CD4-positive, CD25-positive, alpha-beta regulatory T cell (primary cell): ENCODE results near the gene EIF2S3. TPM values are rescaled to one million over a fixed set of nuclear protein-coding genes. Genes with fewer than 3 reads are reported as not detected.
"Not testable (repeated sequence)": the region's sequence is repeated elsewhere in the genome, so short reads cannot be mapped to it uniquely, and the experiment has no call there.

Source experiments
- ATAC-seq, 2 donors: fragments of 150-1000 bp; cut with Tn5 transposase; one replicate each; pipeline ENCODE4 v1.10.0; 2021; ENCODE audit warnings: low read depth in 2 of 2, moderate number of reproducible peaks in 2 of 2, moderate library complexity in 1 of 2
- DNase-seq, 3 donors: peaks; one replicate each; pipeline versions ENCODE4 v3.0.0 to v3.0.0-alpha.2; 2012 to 2022; ENCODE audit warnings: mixed read lengths in 1 of 3
- H3K27ac ChIP-seq: one replicate; pipeline ENCODE4 v1.7.0; 2013; ENCODE audit warnings: mild to moderate bottlenecking, low read length; ENCODE audit not compliant: insufficient read depth, poor library complexity, severe bottlenecking
- H3K27me3 ChIP-seq: one replicate; pipeline ENCODE4 v1.7.0; 2013; ENCODE audit warnings: low read length; ENCODE audit not compliant: control insufficient read depth, insufficient read depth
- H3K36me3 ChIP-seq: one replicate; pipeline ENCODE4 v1.7.0; 2013; ENCODE audit warnings: mild to moderate bottlenecking, low read length, moderate library complexity; ENCODE audit not compliant: control insufficient read depth, insufficient read depth
- H3K4me1 ChIP-seq: 2 replicates; pipeline ENCODE4 v1.7.0; 2013; ENCODE audit warnings: mild to moderate bottlenecking, low read length; ENCODE audit not compliant: insufficient read depth, control insufficient read depth, poor library complexity, severe bottlenecking
- H3K4me3 ChIP-seq: one replicate; pipeline ENCODE4 v1.7.0; 2013; ENCODE audit warnings: low read depth, mild to moderate bottlenecking, low read length, moderate library complexity
- H3K9me3 ChIP-seq, 2 experiments: 1 replicate in 1 of 2; 2 replicates in 1 of 2; pipeline ENCODE4 v1.7.0; 2013; ENCODE audit warnings: low read length in 2 of 2, mild to moderate bottlenecking in 1 of 2, moderate library complexity in 1 of 2; ENCODE audit not compliant: control insufficient read depth in 2 of 2
- H3K27ac Mint-ChIP-seq, 3 donors: one replicate each; pipeline ENCODE4 v1.8.0; 2020 to 2022; ENCODE audit warnings: mild to moderate bottlenecking in 3 of 3, mixed read lengths in 3 of 3, moderate library complexity in 2 of 3
- H3K27me3 Mint-ChIP-seq: one replicate; pipeline ENCODE4 v1.8.0; 2022; ENCODE audit warnings: mild to moderate bottlenecking, mixed read lengths
- H3K36me3 Mint-ChIP-seq: one replicate; pipeline ENCODE4 v1.8.0; 2020; ENCODE audit warnings: mixed read lengths
- H3K4me1 Mint-ChIP-seq, 4 donors: one replicate each; pipeline ENCODE4 v1.8.0; 2020 to 2022; ENCODE audit warnings: mixed read lengths in 4 of 4, mild to moderate bottlenecking in 1 of 4
- H3K4me3 Mint-ChIP-seq, 4 donors: one replicate each; pipeline ENCODE4 v1.8.0; 2020 to 2022; ENCODE audit warnings: mild to moderate bottlenecking in 4 of 4, mixed read lengths in 4 of 4, moderate library complexity in 3 of 4
- H3K9me3 Mint-ChIP-seq, 7 donors: one replicate each; pipeline ENCODE4 v1.8.0; 2020 to 2022; ENCODE audit warnings: mixed read lengths in 7 of 7, mild to moderate bottlenecking in 3 of 7, moderate library complexity in 2 of 7
- polyA plus RNA-seq, 4 donors: library from polyadenylated mRNA; unstranded; fragments of 300-500 nt; fragmentation: Illumina TruSeq; gene quantifications; one replicate each; pipeline ENCODE4 v1.2.3, GENCODE V29; 2021
- total RNA-seq: library from RNA; stranded (reverse); gene quantifications from one replicate; pipeline ENCODE4 v1.2.3, GENCODE V29; 2022

The EIF2S3 gene
- total and polyA plus RNA-seq, 5 donors from 2014 or later, result 55.7 to 228 (median 128) TPM

GRCh38 chrX:24027086-24027485 lies 27.7 kb upstream of the EIF2S3 start, which contains the start of gene KLHL15:
TSS of gene KLHL15 (minus strand) at chrX:24027186. CDS start at chrX:24006693, 20,493 bp downstream.
- DNase-seq, result no peak
- peak within 1 kb of the TSS; percentile 90 for H3K27ac ChIP-seq
- peaks cover 0 to 4% (median 0%) of the 10 kb centered on the region in 7 donors for H3K9me3 Mint-ChIP-seq
- no peaks in the 10 kb centered on the region for H3K36me3 ChIP-seq
- no peaks in the 10 kb centered on the region for H3K9me3 ChIP-seq
- H3K4me1 Mint-ChIP-seq, result peaks cover 0 to 9% (median 6%) of the 10 kb centered on the region in 4 donors
- H3K4me3 ChIP-seq, result peak within 1 kb of the TSS; percentile 74
- no peaks in the 10 kb centered on the region for H3K27me3 Mint-ChIP-seq
- no peaks in the 10 kb centered on the region for H3K36me3 Mint-ChIP-seq
- peak within 1 kb of the TSS; percentile 84 to 92 (median 86) for H3K4me3 Mint-ChIP-seq
- peaks cover 10% of the 10 kb centered on the region for H3K4me1 ChIP-seq
- H3K27me3 ChIP-seq, result no peaks in the 10 kb centered on the region
- H3K27ac Mint-ChIP-seq, result peak within 1 kb of the TSS; percentile 86 to 92 (median 87)
- no peak for ATAC-seq

- Mint-ChIP-seq H3K9me3 (peaks cover 0 to 4% (median 0%) of the 10 kb centered on the region in 7 donors), H3K27me3 (no peaks in the 10 kb centered on the region), H3K36me3 (no peaks in the 10 kb centered on the region), H3K4me1 (peaks cover 0 to 8% (median 6%) of the 10 kb centered on the region in 4 donors), H3K4me3 (no peak overlapping the region), H3K27ac (no peak overlapping the region)
- DNase-seq, result no peak
- no peak for ATAC-seq
- Histone ChIP-seq H3K4me3 (no peak overlapping the region), H3K27ac (no peak overlapping the region), H3K4me1 (peaks cover 7% of the 10 kb centered on the region), H3K9me3 (no peaks in the 10 kb centered on the region), H3K36me3 (no peaks in the 10 kb centered on the region), H3K27me3 (no peaks in the 10 kb centered on the region)
Measured at GRCh38 chrX:24027985-24028384, 26.8 kb upstream of the EIF2S3 start.

GRCh38 chrX:24030597-24030996 lies 24.2 kb upstream of the EIF2S3 start:
- H3K27ac Mint-ChIP-seq, result peak overlapping the region in 1 of 3 donors; percentile 84
- peaks cover 0 to 4% (median 0%) of the 10 kb centered on the region in 7 donors for H3K9me3 Mint-ChIP-seq
- Histone ChIP-seq H3K4me1 (peaks cover 2% of the 10 kb centered on the region), H3K9me3 (no peaks in the 10 kb centered on the region), H3K4me3 (no peak overlapping the region), H3K36me3 (no peaks in the 10 kb centered on the region), H3K27me3 (no peaks in the 10 kb centered on the region), H3K27ac (no peak overlapping the region)
- ATAC-seq, result no peak
- H3K4me3 Mint-ChIP-seq, result no peak overlapping the region
- no peaks in the 10 kb centered on the region for H3K27me3 Mint-ChIP-seq
- DNase-seq, result no peak
- peaks cover 0 to 4% (median 2%) of the 10 kb centered on the region in 4 donors for H3K4me1 Mint-ChIP-seq
- H3K36me3 Mint-ChIP-seq, result no peaks in the 10 kb centered on the region

GRCh38 chrX:24034485-24034884 lies 20.3 kb upstream of the EIF2S3 start:
- H3K27ac Mint-ChIP-seq, result no peak overlapping the region
- Histone ChIP-seq H3K4me1 (no peaks in the 10 kb centered on the region), H3K36me3 (no peaks in the 10 kb centered on the region), H3K27ac (no peak overlapping the region), H3K9me3 (no peaks in the 10 kb centered on the region), H3K27me3 (no peaks in the 10 kb centered on the region), H3K4me3 (no peak overlapping the region)
- H3K9me3 Mint-ChIP-seq, result no peaks in the 10 kb centered on the region
- H3K36me3 Mint-ChIP-seq, result no peaks in the 10 kb centered on the region
- H3K4me1 Mint-ChIP-seq, result no peaks in the 10 kb centered on the region
- no peak overlapping the region for H3K4me3 Mint-ChIP-seq
- no peaks in the 10 kb centered on the region for H3K27me3 Mint-ChIP-seq
- ATAC-seq (no peak), DNase-seq (no peak)

- Histone ChIP-seq H3K27me3 (no peaks in the 10 kb centered on the region), H3K4me3 (no peak overlapping the region), H3K4me1 (no peaks in the 10 kb centered on the region), H3K36me3 (no peaks in the 10 kb centered on the region), H3K9me3 (no peaks in the 10 kb centered on the region), H3K27ac (no peak overlapping the region)
- Mint-ChIP-seq H3K4me1 (no peaks in the 10 kb centered on the region), H3K27me3 (peaks cover 5% of the 10 kb centered on the region), H3K27ac (no peak overlapping the region), H3K36me3 (no peaks in the 10 kb centered on the region), H3K4me3 (no peak overlapping the region), H3K9me3 (no peaks in the 10 kb centered on the region)
- DNase-seq, result no peak
- ATAC-seq, result no peak
Measured at GRCh38 chrX:24037729-24038128, 17.0 kb upstream of the EIF2S3 start.

- not testable (repeated sequence) for DNase-seq, H3K4me3 Mint-ChIP-seq, H3K36me3 Mint-ChIP-seq, H3K36me3 ChIP-seq, H3K9me3 ChIP-seq, H3K27me3 Mint-ChIP-seq, H3K27ac Mint-ChIP-seq, H3K27ac ChIP-seq, H3K9me3 Mint-ChIP-seq, H3K4me1 ChIP-seq, ATAC-seq, H3K27me3 ChIP-seq, H3K4me1 Mint-ChIP-seq, H3K4me3 ChIP-seq
Measured at GRCh38 chrX:24046060-24046459, 8.7 kb upstream of the EIF2S3 start.

- H3K9me3 Mint-ChIP-seq, ATAC-seq: not testable (repeated sequence)
Measured at GRCh38 chrX:24049643-24050042, 5.1 kb upstream of the EIF2S3 start.

GRCh38 chrX:24050522-24051318 lies 4.0 kb upstream of the EIF2S3 start:
- Mint-ChIP-seq H3K4me3 (peak overlapping the region in 3 of 4 donors; percentile 58 to 78 (median 63)), H3K4me1 (peaks cover 0 to 13% (median 0%) of the 10 kb centered on the region in 4 donors), H3K27ac (peak overlapping the region in 1 of 3 donors; percentile 77)
- not testable (repeated sequence) for H3K4me1 ChIP-seq, H3K9me3 Mint-ChIP-seq, H3K27me3 Mint-ChIP-seq, H3K27me3 ChIP-seq, DNase-seq, H3K36me3 ChIP-seq, H3K36me3 Mint-ChIP-seq, H3K27ac ChIP-seq, H3K9me3 ChIP-seq, ATAC-seq, H3K4me3 ChIP-seq

More at GRCh38 chrX:24049643-24050042, 5.1 kb upstream of the EIF2S3 start:
- H3K4me3 ChIP-seq, DNase-seq, H3K27me3 ChIP-seq, H3K36me3 ChIP-seq, H3K9me3 ChIP-seq, H3K4me3 Mint-ChIP-seq, H3K27ac Mint-ChIP-seq, H3K27me3 Mint-ChIP-seq, H3K36me3 Mint-ChIP-seq, H3K4me1 ChIP-seq, H3K27ac ChIP-seq: not testable (repeated sequence)
- peaks cover 0 to 13% (median 0%) of the 10 kb centered on the region in 4 donors for H3K4me1 Mint-ChIP-seq
